ENCODE measurements around the gene EIF4B. TPM values are rescaled to one million over a fixed set of nuclear protein-coding genes. Genes with fewer than 3 reads are reported as not detected.

The EIF4B gene
- total and polyA plus RNA-seq, 2 donors (not counting 1 experiment from before 2014, with no cell fraction given), result 252 to 674 TPM

- H3K4me1 Mint-ChIP-seq, result no peaks in the 10 kb centered on the region
- ATAC-seq (ENCODE audit: low read depth) (no peak), DNase-seq (no peak)
- Histone ChIP-seq H3K79me2 (ENCODE audit: control insufficient read depth, insufficient read depth, low read length) (no peaks in the 10 kb centered on the region), H3K4me3 (ENCODE audit: control extremely low read depth in 1 of 5, extremely low read depth in 1 of 5, insufficient read depth in 1 of 5, low read depth in 2 of 5, low read length in 4 of 5) (no peak overlapping the region), H3K4me1 (ENCODE audit: control insufficient read depth in 2 of 2, insufficient read depth in 2 of 2, low read length in 2 of 2) (no peaks in the 10 kb centered on the region), H3K9me3 (ENCODE audit: control extremely low read depth in 1 of 3, control insufficient read depth in 2 of 3, insufficient read depth in 1 of 3, low read length in 2 of 3) (no peaks in the 10 kb centered on the region), H3K27me3 (replicated peaks in 1 of 4; ENCODE audit: control extremely low read depth in 1 of 4, control insufficient read depth in 3 of 4, insufficient read depth in 4 of 4, low read length in 3 of 4) (peaks cover 0 to 19% (median 3%) of the 10 kb centered on the region in 4 experiments), H3K36me3 (replicated peaks in 1 of 2; ENCODE audit: control extremely low read depth in 1 of 2, control insufficient read depth in 1 of 2, extremely low read depth in 1 of 2, insufficient read depth in 2 of 2, low read length in 1 of 2) (no peaks in the 10 kb centered on the region), H3K27ac (ENCODE audit: low read length in 2 of 2) (no peak overlapping the region), H3K4me2 (replicated peaks; ENCODE audit: low read depth, low read length, poor library complexity, severe bottlenecking) (peak overlapping the region; percentile 15), H4K20me1 (ENCODE audit: control insufficient read depth, insufficient read depth, low read length, poor library complexity, severe bottlenecking) (no peaks in the 10 kb centered on the region), H2AFZ (ENCODE audit: insufficient read depth, low read depth, low read length, poor library complexity, severe bottlenecking) (peak overlapping the region; percentile 28), H3K9ac (ENCODE audit: low read length) (no peak overlapping the region)
- H3K27me3 Mint-ChIP-seq, result peaks cover 41% of the 10 kb centered on the region
- ChIA-PET POLR2A (no interaction called here), CTCF (no interaction called here)
- H3K27ac Mint-ChIP-seq, result no peak overlapping the region
- TF ChIP-seq CTCF (IDR thresholded peaks at IDR 0.05), result no peak
- no peak for TF ChIP-seq EZH2 (IDR thresholded peaks at IDR 0.05; ENCODE audit: borderline replicate concordance, insufficient read depth, low read depth, low read length, poor library complexity, severe bottlenecking)
- H3K9me3 Mint-ChIP-seq (ENCODE audit: insufficient read depth), result no peaks in the 10 kb centered on the region
- H3K4me3 Mint-ChIP-seq, result no peak overlapping the region
- intact Hi-C loops (cut with micrococcal nuclease), result no loop called here
- 6% methylated on average over 26 of the region's 28 CpGs for WGBS (ENCODE audit: insufficient coverage)
Measured at GRCh38 chr12:52965337-52965731, 40.9 kb upstream of the EIF4B start.

DNA sequence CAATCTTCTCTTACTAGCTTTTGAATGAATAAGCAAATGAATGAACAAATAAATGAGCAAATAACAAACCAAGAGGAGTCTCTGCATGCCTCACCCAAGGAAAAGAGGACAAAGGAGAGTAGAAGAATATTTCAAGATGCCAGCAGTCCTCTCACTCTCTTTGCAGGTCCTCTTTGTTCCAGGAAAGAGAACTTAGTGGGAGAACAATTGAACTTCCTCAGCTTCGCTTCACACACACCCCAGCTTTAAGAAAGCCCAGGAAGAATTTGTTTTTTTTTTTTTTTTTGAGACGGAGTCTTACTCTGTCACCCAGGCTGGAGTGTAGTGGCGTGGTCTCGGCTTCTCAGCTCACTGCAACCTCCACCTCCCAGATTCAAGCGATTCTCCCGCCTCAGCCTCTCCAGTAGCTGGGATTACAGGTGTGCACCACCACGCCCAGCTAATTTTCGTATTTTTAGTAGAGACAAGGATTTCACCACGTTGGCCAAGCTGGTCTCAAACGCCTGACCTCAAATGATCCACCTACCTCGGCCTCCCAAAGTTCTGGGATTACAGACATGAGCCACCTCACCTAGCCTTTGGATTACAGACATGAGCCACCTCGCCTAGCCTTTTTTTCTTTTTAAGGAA lies 37.0 kb upstream of the EIF4B start:
- Mint-ChIP-seq H3K4me1 (no peaks in the 10 kb centered on the region), H3K27ac (no peak overlapping the region), H3K27me3 (peaks cover 34% of the 10 kb centered on the region), H3K9me3 (ENCODE audit: insufficient read depth) (no peaks in the 10 kb centered on the region), H3K4me3 (no peak overlapping the region)
- Histone ChIP-seq H2AFZ (ENCODE audit: insufficient read depth, low read depth, low read length, poor library complexity, severe bottlenecking) (no peak overlapping the region), H3K4me3 (ENCODE audit: control extremely low read depth in 1 of 5, extremely low read depth in 1 of 5, insufficient read depth in 1 of 5, low read depth in 2 of 5, low read length in 4 of 5) (no peak overlapping the region), H3K27me3 (replicated peaks in 1 of 4; ENCODE audit: control extremely low read depth in 1 of 4, control insufficient read depth in 3 of 4, insufficient read depth in 4 of 4, low read length in 3 of 4) (peaks cover 0 to 19% (median 3%) of the 10 kb centered on the region in 4 experiments), H4K20me1 (ENCODE audit: control insufficient read depth, insufficient read depth, low read length, poor library complexity, severe bottlenecking) (no peaks in the 10 kb centered on the region), H3K79me2 (ENCODE audit: control insufficient read depth, insufficient read depth, low read length) (no peaks in the 10 kb centered on the region), H3K4me1 (ENCODE audit: control insufficient read depth in 2 of 2, insufficient read depth in 2 of 2, low read length in 2 of 2) (no peaks in the 10 kb centered on the region), H3K9me3 (ENCODE audit: control extremely low read depth in 1 of 3, control insufficient read depth in 2 of 3, insufficient read depth in 1 of 3, low read length in 2 of 3) (no peaks in the 10 kb centered on the region), H3K9ac (ENCODE audit: low read length) (no peak overlapping the region), H3K36me3 (replicated peaks in 1 of 2; ENCODE audit: control extremely low read depth in 1 of 2, control insufficient read depth in 1 of 2, extremely low read depth in 1 of 2, insufficient read depth in 2 of 2, low read length in 1 of 2) (no peaks in the 10 kb centered on the region), H3K4me2 (replicated peaks; ENCODE audit: low read depth, low read length, poor library complexity, severe bottlenecking) (no peak overlapping the region), H3K27ac (ENCODE audit: low read length in 2 of 2) (no peak overlapping the region)
- ChIA-PET POLR2A (no interaction called here), CTCF (interaction anchor here (1.0 to 1.7 kb wide), 4 partner anchors 9 to 16 kb away, joined by 3 to 4 read pairs (median 3); no protein-coding TSS in a partner anchor)
- WGBS (ENCODE audit: insufficient coverage), result 86% methylated on average over 10 of the region's 12 CpGs
- DNase-seq, result no peak
- intact Hi-C loops (cut with micrococcal nuclease), result no loop called here
- no peak for TF ChIP-seq CTCF (IDR thresholded peaks at IDR 0.05)
- ATAC-seq (ENCODE audit: low read depth), result no peak
